Right ventricle myocardium superior (tissue), 1 donor: ENCODE data around the gene POU2F3. TPM values are rescaled to one million over a fixed set of nuclear protein-coding genes. Genes with fewer than 3 reads are reported as not detected.

Experiments used
- ATAC-seq: fragments of 200-7000 bp; cut with Tn5 transposase; one replicate; pipeline ENCODE4 v1.9.1; 2020; ENCODE audit warnings: mild to moderate bottlenecking; ENCODE audit not compliant: poor library complexity
- DNase-seq: peaks from one replicate; pipeline ENCODE4 v3.0.0-alpha.2; 2020
- intact Hi-C: fragments of 100-400 bp; cut with DNase I; formaldehyde crosslinking; loops from one replicate; pipeline ENCODE4 v1.11.2; 2022
- total RNA-seq: library from RNA; stranded (reverse); fragmentation: NEBNext Ultra II Directional; extraction: Animal tissue kit (Norgen Biotek cat#: 25700); gene quantifications from one replicate; pipeline ENCODE4 v1.2.1, GENCODE V29; 2021
- donor health status: DM: no; HTN: yes; CAD: no; lungs with severe emphysema.

The POU2F3 gene
- total RNA-seq, 1 donor from 2014 or later, result not detected

GRCh38 chr11:120343429-120343828 lies 103.5 kb downstream of the POU2F3 start:
- ATAC-seq (peak; percentile 11), DNase-seq (no peak)
- intact Hi-C loops, result no loop called here

GRCh38 chr11:120344302-120345004 lies 104.5 kb downstream of the POU2F3 start:
- intact Hi-C loops, result no loop called here
- no peak for ATAC-seq

DNA sequence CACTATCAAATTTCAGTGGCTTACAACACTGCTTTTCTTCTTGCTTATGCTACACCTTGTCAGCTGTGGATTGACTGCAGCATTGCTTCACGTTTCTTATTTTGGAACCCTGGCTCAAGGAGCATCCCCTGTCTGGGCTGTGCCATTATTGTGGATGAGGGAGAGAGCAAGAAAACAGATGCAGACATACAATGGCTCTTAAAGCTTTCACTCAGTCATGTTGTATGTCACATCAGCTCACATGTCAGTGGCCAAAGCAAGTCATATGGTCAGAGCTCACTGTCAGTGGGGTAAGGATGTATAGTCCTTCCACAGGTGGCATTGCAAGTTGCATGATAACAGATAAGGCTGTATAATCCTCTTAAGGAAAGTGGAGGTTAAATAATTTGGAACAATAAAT lies 106.3 kb downstream of the POU2F3 start:
- ATAC-seq (peak; percentile 9), DNase-seq (no peak)
- intact Hi-C loops, result no loop called here

More at GRCh38 chr11:120344302-120345004, 104.5 kb downstream of the POU2F3 start:
- DNase-seq, result no peak

DNA sequence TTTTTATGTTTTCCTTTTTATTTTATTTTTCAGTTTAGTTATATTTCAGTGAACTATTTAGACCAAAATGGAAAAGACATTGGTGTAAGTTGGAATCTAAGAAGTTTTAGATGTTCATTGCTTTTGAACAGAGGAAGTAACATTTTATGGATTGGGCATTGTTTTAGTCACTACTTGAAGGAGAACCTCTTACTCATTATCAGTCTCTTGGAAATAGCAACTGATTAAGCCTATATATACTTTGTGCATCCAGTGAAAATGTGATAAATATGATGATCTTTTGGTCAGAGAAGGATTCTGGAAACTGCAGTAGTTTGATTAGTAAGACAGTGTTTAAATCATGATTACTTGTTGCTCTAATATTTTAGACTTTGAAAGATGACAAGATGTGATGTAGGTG lies 110.7 kb downstream of the POU2F3 start:
- DNase-seq (no peak), ATAC-seq (no peak)
- intact Hi-C loops, result no loop called here

DNA sequence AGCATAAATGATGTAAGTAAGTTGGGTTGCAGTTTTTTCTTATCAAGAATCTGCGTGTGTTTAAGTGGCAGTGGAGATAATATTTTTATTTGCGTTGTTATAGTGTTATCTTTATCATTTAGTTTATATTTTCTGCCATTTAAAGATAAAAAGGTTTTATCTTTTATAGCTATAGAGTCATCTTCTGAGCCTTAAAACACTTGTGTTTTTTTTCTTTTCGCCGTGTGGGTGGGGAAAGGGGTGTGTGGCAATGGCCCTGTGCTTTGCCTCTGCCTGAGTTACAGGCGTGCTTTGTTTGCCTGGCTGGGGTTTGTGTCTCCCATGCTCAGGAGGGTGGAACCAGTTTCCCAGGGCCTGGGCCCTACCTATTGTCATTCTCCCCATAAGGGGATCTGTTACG lies 112.5 kb downstream of the POU2F3 start:
- intact Hi-C loops, result no loop called here
- ATAC-seq (no peak), DNase-seq (no peak)

- intact Hi-C loops, result no loop called here
- DNase-seq (no peak), ATAC-seq (no peak)
Observed at GRCh38 chr11:120354068-120354467, 114.1 kb downstream of the POU2F3 start.

DNA sequence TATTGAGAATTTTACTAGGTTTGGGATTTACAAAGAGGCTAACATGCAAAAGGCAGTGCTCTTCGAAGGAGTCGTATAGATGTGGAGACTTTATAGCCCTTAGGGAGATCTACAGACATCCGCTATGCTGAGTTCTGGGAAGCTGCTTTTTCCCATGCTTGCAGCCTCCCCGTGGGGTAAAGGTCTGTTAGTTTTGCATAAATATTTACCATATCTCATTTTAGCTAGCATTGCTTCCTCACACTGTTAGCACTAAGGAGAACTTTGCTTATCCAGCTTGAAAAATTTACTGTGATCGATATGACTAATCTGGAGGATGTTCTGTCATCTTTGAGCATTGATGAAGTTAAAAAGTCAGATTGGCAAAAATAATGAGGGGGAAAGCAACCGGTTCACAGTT lies 114.8 kb downstream of the POU2F3 start:
- DNase-seq, result no peak
- intact Hi-C loops, result no loop called here
- no peak for ATAC-seq

DNA sequence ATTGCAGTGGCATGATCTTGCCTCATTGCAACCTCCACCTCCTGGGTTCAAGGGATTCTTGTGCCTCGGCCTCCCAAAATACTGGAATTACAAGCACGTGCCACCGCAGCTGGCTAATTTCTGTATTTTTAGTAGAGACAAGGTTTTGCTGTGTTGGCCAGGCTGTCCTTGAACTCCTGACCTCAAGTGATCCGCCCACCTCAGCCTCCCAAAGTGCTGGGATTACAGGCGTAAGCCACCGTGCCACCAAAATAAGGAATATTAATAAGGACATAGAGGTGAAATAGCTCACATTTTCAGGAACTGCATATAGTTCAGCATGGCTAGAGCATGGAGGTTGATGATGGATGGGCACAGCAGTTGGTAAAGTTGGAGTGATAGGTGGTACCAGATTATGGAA lies 117.7 kb downstream of the POU2F3 start:
- ATAC-seq, result no peak
- intact Hi-C loops, result no loop called here
- DNase-seq, result no peak

DNA sequence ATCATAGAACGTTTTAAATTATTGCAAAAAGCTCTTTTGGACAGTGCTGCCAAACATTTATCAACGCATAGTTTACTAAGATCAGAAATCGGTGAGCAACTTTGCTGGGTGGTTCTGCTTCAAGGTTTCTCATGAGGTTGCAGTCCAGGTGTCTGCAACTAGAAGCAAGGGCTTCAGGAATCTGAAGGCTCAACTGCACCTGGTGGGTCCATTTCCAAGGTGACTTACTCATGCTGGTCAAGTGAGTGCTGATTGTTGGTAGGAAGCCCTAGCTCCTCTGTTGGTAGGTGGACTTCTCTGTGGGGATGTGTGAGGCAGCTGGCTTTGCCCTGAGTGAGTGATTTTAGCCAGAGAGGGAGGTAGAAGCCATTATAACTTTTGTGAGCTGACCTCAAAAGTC lies 118.8 kb downstream of the POU2F3 start:
- ATAC-seq, result no peak
- DNase-seq, result no peak
- intact Hi-C loops, result no loop called here

DNA sequence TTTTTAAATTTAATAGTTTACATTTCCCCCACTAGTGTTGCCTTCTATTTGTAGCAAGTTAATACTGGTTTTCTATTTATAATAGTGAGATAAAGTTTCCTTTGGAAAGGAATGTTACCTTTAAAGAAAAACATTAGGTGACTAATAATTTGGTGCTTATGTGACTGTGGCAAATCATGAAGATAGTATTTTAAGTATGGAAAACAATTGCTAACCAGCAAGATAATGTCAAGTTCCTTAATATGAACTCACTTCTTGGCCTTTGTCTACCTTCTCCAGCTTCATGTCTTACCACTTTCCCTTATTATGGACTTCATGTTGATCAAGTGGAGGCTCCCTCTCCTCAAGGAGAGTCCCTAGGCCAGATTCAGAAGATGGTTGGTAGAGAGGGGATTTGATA lies 123.5 kb downstream of the POU2F3 start:
- DNase-seq, result no peak
- intact Hi-C loops, result no loop called here
- no peak for ATAC-seq

DNA sequence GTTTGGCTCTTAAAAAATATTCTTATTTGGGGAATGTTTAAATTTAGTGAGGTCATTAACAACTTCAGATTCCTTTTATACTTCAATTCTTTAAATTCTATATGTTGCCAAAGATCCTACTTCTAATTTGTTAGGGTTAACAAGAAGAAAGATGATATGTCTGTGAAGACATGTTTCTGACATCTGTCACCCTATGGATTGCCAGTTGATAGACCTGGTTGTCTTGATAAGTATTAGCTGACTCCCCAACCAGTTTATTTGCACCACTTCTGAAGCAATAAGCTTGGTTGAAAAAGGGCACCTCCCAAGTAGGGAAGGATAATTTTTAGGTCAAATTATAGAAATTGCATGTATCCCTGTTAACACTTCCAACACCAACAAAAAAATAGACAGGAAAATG lies 125.6 kb downstream of the POU2F3 start:
- DNase-seq, result no peak
- no peak for ATAC-seq
- intact Hi-C loops, result no loop called here

Other genes starting within 250 kb of the POU2F3 start
- gene TRIM29, start 102.0 kb upstream of the POU2F3 start, total RNA-seq, result not detected
- 30.0 TPM for gene OAF, start 29.1 kb upstream of the POU2F3 start, total RNA-seq
- 7.3 TPM for gene TLCD5, start 85.2 kb downstream of the POU2F3 start, total RNA-seq
- gene ARHGEF12, start 96.3 kb downstream of the POU2F3 start, total RNA-seq, result 81.7 TPM